HG02610 (cell line): ENCODE results near the gene SAFB2.

Experiments used
- ATAC-seq: cut with Tn5 transposase; IDR thresholded peaks from one replicate; pipeline ENCODE4 v1.9.1; 2021; ENCODE audit warnings: mild to moderate bottlenecking, moderate library complexity; ENCODE audit not compliant: unreplicated experiment

Gene SAFB2

DNA sequence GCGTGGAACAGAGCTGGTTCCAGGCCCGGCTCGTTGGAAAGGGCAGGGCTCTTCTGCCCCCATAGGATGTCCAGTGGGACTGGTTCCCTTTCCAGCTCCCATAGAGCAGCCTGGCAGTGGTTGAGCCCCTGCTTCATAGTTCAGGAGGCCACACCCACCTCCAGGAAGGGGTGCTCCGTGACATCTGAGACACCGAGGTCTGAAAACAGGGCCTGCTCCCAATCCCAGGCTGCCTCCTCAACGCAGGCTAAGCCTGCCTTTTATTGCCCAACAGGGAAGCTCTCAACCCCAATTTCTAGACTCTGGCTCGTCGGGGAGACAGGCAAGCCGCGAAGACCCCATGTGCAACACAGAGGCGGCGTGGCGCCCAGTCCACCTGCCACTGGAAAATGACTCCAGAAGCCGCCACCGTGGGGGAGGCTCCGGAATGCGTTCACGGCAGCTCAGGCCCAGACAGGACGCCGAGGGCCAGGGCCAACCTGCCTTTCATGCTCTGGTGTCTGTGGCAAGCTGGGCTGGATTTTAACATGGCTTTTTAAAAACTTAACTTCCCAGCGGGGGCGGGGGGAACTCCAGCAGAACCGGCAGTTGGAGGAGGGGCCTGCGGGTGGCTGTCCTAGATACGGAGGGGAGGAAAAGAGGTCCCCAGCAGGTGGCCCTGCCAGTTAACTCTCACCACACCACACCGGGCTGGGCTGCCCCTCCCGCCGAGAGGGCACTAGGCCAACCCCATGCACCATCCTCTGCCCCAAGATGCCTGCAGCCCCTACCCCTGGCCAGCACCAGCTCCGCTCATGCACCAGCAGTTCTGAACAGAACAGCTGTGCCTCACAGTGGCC is 36.9 kb downstream of the SAFB2 start:
- peak; percentile 42 for ATAC-seq

DNA sequence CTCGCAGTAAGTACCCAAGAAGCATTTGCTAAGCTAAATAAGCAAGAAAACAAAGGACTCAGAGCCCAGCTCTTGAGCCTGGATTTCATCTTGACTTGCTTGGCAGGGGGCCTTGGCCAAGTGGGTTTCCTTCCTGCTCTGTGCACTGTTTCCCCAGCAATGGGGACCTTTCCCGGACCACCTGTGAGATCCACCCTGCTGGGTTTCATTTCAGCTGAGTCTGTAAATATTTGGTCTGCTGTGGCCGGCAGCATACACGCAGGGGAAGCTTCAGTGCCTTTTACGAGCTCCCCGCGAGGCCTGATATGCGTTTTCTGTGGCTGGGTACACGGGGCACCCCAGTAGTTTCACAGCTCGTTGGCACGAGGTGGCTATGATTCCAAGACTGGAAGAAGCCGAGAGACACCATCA is 42.4 kb downstream of the SAFB2 start:
- ATAC-seq = no peak

DNA sequence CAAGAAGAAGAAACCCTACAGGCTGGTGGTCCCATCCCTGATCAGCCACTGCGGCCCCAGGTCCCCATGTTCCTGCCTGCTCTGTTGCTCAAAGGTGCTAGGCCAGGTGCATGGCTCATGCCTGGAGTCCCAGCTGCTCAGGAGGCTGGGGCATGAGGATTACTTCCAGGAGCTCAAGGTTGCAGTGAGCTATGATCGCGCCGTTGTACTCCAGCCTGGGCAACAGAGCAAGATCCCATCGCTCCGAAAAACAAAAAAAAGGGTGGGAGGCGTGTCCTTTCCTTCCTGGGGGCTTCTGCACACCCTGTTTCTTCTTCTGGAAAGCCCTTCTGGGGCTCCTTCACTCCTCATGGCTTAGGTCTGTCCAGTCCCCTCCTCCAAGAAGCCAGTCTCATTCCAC is 42.9 kb downstream of the SAFB2 start:
- ATAC-seq = no peak

DNA sequence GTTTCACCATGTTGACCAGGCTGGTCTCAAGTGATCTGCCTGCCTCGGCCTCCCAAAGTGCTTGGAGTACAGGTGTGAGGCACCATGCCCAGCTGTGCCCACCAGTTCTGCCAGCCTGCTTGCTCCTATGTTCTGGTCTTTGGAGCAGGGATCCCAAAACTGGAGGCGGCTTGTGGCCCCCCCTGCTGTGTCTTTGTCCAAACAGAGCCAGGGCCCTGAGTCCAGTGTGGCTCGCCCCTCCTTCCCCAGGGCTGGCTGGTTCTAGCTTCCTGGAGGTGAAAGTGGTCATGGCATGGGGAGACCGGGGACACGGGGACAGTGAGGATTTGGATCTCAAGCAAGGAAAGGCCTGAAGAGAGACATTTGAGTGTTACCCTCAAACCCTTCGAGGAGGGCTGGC is 43.3 kb downstream of the SAFB2 start:
- ATAC-seq = no peak

DNA sequence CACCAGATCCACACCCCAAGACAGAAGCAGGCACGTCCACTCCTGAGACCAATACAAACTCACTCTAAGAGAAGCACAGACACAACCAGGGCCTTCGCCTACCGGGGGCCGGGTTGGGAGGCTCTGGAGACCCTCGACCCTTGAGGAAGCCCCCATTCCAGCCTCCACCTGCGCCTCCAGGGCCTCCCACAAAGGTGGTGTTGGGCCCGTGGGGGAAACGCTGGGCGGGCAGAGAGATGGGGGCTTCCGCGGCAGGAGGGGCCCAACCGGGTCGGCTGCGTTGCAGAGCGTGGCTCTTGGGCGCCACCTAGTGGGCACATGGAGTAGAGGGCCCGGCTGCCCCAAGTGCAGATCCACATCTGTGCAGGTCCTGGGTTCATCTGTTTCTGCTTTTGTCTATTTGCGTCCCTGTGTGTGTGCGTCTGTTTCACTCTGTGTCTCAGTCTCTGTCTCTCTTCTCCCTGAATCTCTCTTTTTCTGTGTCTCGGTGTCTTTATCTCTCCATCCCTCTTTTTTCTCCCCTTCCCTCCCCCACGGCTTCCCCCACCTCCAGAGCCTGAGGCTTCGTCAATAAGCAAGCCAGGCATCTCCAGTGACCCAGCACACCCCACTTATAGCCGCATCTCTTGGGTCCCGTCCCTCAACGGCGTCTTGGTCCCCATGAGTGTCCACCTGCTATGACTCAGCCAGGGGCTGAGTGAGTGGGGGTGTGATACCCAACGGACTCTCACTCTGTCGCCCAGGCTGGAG is 44.3 kb downstream of the SAFB2 start:
- no peak for ATAC-seq

DNA sequence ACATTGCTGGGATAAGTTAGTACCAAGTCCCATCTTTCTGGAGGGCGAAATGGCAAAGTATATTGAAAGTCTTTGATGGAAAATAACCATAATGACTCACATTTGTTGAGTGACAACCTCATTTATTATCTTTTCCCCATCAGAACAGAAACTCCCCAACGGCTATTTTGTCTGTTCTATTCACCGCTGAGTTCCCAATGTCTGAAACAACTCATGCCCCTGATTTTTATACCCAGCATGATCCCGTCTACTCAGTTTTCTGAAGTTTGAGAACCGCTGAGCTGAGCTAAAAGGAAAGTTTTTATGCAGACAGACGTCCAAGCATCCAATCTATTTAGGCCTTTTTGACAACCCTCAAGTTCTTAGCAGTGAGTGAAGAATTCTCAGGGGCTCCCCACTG is 47.0 kb downstream of the SAFB2 start:
- ATAC-seq = no peak

DNA sequence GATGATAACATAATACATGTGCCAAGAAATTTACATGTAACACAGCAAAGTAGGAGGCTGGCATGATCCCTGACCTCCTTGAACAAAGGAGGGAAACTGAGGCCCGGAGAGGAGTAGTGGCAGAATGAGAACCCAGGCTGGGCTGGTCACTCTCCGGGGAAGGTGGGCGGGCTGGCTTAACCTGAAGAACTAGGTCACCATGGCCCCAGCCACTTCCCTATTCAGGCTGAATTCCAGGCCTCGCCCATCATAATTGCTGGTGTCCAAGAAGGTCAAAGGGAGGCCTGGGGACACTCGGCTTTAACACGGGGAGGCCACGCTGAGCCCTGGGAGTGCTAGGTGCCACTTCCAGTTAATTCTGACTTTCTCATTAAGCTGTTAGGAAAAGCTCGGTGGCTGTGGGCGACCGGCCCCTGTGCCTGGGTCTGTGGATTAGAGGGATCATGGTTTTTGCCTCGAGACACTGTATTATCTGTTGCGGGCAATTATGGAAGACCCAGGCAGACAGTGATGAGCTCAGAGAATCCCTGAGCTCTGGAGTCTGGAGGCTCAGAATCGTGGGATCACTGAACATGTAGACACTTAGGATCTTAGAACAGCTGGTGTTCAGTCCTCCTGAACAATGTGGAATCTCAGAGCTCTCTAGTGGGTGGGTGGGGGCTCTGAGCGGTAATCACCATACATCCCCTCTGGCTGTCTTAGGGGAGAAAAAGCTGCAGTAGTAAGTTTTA is 49.9 kb downstream of the SAFB2 start:
- ATAC-seq = no peak

DNA sequence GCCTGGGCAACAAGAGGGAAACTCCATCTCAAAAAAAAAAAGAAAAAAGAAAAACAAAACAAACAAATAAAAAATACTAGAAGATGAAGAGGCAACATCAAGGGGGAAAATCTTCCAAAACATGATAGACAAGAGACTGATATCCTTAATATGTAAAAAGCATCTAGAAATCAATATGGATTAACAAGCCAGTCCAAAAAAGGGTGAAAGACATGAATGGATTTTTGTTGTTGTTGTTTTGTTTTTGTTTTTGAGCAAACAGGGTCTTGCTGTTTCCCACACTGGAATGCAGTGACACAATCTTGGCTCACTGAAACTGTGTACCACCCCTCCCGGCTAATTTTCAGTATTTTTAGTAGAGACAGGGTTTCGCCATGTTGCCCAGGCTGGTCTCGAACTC is 50.8 kb downstream of the SAFB2 start:
- ATAC-seq = no peak

DNA sequence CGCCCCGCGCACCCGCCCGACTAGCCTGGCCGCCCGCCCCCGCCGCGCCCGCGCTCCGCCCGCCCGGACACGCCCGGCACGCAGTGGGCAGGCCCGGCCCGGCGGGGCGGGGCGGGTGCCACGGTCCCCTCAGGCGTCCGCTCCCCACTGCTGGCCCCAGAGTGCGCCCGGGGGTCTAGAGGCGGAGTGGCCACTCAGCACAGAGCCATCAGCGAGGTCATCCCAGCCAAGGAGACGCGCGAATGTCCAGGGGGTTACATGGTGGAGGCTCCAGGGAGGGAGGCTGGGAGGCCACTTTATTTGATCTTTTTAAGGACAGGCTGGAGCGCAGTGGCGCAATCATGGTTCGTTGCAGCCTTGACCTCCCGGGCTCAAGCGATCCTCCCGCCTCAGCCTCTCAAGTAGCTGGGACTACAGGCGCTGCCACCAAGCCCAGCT is 54.6 kb downstream of the SAFB2 start:
- no peak for ATAC-seq

DNA sequence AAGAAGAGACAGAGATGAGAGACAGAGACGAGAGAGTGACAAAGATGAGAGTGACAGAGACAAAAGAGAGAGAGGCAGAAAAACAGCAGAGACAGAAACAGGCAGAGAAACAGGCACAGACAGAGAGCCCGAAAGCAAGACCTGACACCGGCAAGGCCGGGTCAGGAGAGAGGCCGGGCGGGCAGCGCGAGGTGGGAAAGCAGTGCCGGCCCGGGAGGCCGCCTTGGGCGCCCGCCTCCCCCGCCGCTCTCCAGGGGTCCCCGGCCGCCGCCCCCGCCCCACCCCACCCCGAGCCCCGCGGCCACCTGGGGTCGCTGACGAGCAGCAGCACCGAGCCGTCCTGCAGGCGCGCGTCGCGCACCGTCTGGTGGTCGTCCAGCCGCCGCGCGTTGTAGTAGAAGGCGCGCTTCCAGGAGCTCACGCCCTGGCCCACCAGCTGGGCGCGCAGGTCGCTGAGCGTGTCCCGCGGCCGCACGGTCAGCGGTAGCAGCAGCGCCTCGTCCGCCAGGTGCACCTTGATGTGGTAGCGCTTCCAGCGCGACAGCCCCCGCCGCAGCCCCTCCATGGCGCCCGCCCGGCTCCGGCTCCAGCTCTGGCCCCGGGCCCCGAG is 55.1 kb downstream of the SAFB2 start, which contains the start of gene TINCR:
Gene TINCR, minus strand, starts transcription at position 594 of the 610 bp plus-strand sequence.
- no peak for ATAC-seq

DNA sequence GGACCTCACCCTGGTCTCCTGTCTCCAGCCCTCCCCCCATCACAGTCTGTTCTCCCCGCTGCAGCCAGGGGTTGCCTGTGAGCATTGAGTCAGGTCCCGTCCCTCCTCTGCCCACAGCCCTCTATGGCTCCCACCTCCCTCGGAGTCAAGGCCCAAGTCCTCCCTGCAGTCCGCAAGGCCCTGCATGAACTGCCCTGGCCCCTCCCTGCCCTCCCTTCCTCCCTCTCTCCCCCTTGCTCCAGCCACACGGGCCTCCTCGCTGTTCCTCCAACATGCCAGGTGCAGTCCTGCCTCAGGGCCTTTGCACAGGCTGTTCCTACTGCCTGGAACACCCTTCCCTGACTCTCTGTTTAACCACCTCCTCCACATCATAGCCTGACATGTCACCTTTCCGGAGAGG is 57.6 kb downstream of the SAFB2 start:
- no peak for ATAC-seq

DNA sequence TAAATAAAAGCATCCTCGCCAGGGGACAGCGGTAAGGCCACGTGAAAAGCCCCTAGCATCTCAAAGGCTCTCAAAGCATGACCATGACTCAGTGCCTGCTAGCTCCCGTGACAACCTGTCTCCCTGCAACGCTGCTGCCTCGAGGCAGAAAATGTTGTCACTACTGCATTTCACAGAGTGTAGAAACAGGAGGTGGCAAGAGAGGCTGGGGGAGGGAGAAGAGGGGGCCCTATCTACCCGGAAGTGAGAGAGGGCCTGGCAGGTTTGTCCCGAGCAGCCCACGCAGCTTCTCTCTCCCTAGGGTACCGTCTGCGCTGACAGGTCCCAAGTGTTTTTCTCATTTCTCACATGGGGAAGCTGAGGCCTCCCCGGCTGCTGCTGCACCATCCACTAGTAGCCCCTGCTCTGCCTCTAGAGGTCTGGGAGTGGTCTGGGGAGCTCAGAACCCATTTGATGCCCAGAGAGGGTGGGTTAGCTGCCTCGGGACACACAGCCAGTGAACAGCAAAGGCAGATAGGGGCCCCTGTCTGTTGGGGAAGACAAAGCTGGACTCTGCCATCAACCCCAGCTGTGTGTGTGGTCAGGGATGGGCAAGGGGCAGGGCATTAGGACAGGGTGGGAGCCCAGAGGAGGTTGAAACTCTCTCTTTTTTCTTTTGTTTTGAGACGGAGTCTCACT is 58.5 kb downstream of the SAFB2 start:
- no peak for ATAC-seq

DNA sequence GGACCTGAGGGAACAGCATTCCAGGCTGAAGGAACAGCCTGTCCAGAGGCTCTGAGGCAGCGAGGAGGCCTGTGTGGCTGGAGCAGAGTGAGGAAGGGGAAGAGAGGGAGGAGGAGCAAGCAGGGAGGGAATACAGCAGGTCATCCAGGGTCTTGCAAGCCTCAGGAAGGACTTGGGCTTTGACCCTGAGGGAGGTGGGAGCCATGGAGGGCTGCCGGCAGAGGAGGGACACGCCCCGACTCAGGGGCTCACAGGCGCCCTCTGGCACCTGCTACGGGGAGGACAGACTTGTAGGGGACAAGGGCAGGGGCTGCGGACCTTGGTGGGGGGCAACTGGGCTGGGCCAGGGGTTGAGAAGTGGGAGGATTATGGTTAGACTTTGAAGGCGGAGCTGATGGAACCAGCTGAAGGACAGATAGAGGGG is 59.6 kb downstream of the SAFB2 start:
- no peak for ATAC-seq

DNA sequence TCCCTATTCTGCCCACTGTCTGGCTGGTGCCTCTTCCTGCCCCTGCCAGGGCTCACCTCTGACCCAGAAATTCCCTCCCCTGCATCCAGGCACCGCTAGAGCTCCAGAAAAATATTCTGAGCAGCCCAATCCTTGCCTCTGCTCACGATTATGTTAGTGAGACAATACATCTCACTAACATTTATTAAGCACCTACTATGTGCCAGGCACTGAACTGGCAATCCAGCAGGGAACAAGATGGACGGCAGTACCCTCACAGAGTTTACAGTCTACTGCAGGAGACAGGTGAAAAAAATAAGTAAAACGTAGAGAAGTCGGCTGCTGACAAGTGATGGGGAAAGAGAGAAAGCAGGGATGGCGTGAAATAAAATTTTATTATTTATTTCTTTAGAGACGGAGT is 60.3 kb downstream of the SAFB2 start:
- ATAC-seq = no peak

DNA sequence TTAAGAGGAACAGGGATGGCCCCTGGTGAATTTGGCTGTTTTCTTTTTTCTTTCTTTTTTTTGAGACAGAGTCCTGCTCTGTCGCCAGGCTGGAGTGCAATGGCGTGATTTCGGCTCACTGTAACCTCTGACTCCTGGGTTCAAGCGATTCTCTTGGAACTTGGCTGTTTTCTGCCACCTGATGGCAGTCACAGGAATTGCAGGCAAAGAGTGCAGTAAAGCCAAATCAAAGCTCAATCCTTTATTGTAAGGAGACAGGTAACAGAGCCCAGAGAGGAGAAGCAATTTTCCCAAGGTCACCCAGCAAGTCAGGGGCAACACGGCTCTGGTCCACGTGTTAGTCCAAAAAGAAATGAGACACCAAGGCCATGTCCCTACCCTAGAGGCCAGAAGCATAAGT is 61.0 kb downstream of the SAFB2 start:
- no peak for ATAC-seq

DNA sequence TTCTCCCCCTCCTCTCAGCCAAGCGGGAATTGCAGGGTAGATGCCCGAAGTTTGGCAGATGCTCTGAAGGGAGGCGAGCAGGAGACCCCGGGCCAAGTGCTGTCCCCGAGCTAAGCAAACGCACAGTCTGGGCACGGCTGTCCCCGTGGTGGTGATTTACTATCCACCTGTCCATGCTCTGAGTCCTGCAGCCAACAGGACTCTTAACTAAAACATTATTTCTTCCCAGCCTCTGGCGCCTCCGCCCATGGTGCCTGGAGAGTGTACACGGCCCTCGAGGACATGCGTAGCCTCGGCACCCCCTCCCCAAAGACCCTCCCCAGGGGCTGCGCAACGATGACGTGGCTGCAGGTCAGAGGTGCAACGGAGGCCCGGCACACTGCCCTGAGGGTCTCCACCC is 62.4 kb downstream of the SAFB2 start:
- no peak for ATAC-seq

DNA sequence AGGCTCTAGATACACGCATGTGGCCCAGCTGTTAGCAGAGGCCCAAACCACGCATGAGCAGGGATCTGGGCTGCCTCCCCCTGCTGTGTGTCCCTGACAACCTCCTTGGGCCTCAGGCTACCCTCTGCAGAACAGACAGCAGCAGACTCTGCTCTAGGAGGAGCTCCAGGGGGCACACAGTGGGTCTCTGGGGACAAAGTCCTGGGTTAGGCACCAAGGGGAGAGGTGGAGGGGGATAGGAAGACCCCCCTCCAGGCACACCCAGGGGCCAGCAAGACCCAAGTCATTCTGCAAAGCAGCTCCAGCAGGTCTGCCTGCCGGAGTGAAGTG is 62.8 kb downstream of the SAFB2 start:
- ATAC-seq = no peak

DNA sequence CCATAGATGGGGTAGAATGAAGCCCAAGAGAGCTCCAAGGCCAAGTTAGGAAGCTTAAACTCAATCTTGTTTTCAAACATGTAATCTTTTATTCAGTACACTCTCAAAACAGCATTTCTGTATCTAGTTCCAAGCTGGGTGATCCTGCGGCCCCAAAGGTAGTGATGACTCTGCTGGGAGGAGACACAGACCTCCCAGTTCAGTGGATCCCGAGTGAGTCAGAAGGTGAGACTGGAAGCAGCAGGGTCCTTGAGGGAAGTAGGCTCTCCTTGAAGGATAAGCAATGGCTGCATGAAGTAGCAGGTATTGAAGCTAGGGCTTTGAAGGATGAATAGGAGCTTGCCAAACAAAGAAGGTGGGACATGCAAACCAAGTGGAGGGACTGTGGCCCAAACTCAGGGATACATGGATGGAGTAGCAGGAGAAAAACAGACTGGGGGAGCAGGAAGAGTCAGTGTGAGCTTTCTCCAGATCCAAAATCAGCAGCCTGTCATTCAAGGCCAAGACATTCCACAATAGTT is 64.4 kb downstream of the SAFB2 start:
- no peak for ATAC-seq

DNA sequence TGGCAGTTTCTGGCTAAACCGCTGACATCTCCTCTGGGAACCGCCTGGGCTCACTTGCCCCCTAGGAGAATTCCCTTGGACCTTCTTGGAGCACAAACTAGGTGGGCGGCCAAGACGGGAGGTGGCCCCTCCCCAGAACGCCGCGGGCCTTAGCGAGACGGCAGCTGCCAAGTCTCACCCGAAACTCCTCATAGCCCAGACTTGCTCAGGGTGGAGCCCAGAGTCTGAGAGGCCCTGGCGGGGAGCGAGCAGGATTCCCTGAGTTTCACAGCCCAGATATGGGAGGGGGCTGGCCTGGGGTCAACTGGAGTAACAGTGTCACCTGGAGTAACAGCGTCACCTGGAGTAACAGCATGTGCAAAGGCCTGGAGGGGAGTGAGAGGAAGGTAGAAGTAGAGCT is 64.9 kb downstream of the SAFB2 start:
- ATAC-seq = no peak

DNA sequence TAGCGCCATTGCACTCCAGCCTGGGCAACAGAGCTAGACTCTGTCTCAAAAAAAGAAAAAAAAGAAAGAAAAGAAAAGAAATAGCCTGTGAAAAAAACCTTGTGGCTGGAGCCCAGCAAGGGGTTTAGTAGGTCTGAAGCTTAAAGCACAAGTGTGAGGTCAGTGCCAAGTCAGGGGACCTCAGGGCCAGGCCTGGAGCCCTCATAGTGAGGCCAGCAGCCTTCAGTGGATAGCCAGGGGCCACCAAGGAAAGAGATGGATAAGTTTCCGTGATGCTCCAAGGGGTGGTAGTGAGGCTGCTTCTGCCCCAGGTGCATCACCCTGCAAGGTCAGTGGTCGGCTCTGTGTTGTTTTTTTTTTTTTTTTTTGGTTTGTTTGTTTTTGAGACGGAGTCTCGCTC is 67.7 kb downstream of the SAFB2 start:
- ATAC-seq = no peak
